HG03135 (cell line): Measurements from ENCODE around the gene UBE2S.

Experiments used
- ATAC-seq: cut with Tn5 transposase; IDR thresholded peaks from one replicate; pipeline ENCODE4 v1.9.1; 2021; ENCODE audit warnings: mild to moderate bottlenecking, moderate library complexity; ENCODE audit not compliant: unreplicated experiment

Gene UBE2S

GRCh38 chr19:55384920-55385723, 22.5 kb downstream of the UBE2S start:
- ATAC-seq: peak; percentile 54

GRCh38 chr19:55384131-55384919, 23.3 kb downstream of the UBE2S start, which contains the start of gene TMEM238:
Gene TMEM238 (minus strand): TSS chr19:55384292. CDS start chr19:55384259, 33 bp downstream.
- ATAC-seq: no peak

GRCh38 chr19:55383279-55384130, 24.1 kb downstream of the UBE2S start:
- no peak for ATAC-seq

- ATAC-seq: no peak
Measured at GRCh38 chr19:55382522-55383054, 25.0 kb downstream of the UBE2S start.

GRCh38 chr19:55382013-55382412, 25.6 kb downstream of the UBE2S start:
- ATAC-seq: no peak

GRCh38 chr19:55379174-55379573, 28.4 kb downstream of the UBE2S start:
- no peak for ATAC-seq

- ATAC-seq: no peak
Measured at GRCh38 chr19:55377356-55378131, 30.0 kb downstream of the UBE2S start.

GRCh38 chr19:55376241-55376933, 31.2 kb downstream of the UBE2S start, which contains the start of gene TMEM190:
Gene TMEM190 (plus strand): TSS chr19:55376826. CDS start chr19:55376854, 28 bp downstream.
- no peak for ATAC-seq

GRCh38 chr19:55373993-55374757, 33.4 kb downstream of the UBE2S start:
- no peak for ATAC-seq

- no peak for ATAC-seq
Measured at GRCh38 chr19:55373306-55373992, 34.1 kb downstream of the UBE2S start.

GRCh38 chr19:55372316-55373081, 35.1 kb downstream of the UBE2S start:
- no peak for ATAC-seq

GRCh38 chr19:55370305-55370988, 37.1 kb downstream of the UBE2S start, which contains the start of gene IL11:
Gene IL11 (minus strand): TSS chr19:55370463. CDS start chr19:55370310, 153 bp downstream.
- ATAC-seq: no peak

- ATAC-seq: no peak
Measured at GRCh38 chr19:55369653-55370304, 37.8 kb downstream of the UBE2S start.

- no peak for ATAC-seq
Measured at GRCh38 chr19:55368701-55369563, 38.7 kb downstream of the UBE2S start.

GRCh38 chr19:55368106-55368505, 39.5 kb downstream of the UBE2S start:
- no peak for ATAC-seq
